Measurements from ENCODE around the gene HTT. TPM values are rescaled to one million over a fixed set of nuclear protein-coding genes. Genes with fewer than 3 reads are reported as not detected.

HTT gene
- total RNA-seq, 1 donor from 2014 or later, result 20.0 TPM

- Histone ChIP-seq H3K27ac (replicated peaks) (no peak overlapping the region), H3K36me3 (peaks cover 56% of the 10 kb centered on the region), H3K4me3 (no peak overlapping the region), H3K9me3 (replicated peaks) (no peaks in the 10 kb centered on the region), H3K4me1 (peaks cover 17% of the 10 kb centered on the region), H3K27me3 (ENCODE audit: low read depth) (no peaks in the 10 kb centered on the region)
- intact Hi-C loops (cut with micrococcal nuclease), result no loop called here
- TF ChIP-seq CTCF (IDR thresholded peaks at IDR 0.05; ENCODE audit: borderline replicate concordance), result no peak
- DNase-seq, result no peak
Measured at GRCh38 chr4:3207531-3208037, 133.1 kb downstream of the HTT start.

- Histone ChIP-seq H3K4me3 (no peak overlapping the region), H3K27ac (replicated peaks) (no peak overlapping the region), H3K4me1 (peaks cover 9% of the 10 kb centered on the region), H3K9me3 (replicated peaks) (no peaks in the 10 kb centered on the region), H3K36me3 (peaks cover 68% of the 10 kb centered on the region), H3K27me3 (ENCODE audit: low read depth) (no peaks in the 10 kb centered on the region)
- no peak for TF ChIP-seq CTCF (IDR thresholded peaks at IDR 0.05; ENCODE audit: borderline replicate concordance)
- intact Hi-C loops (cut with micrococcal nuclease), result no loop called here
- DNase-seq, result no peak
Measured at GRCh38 chr4:3208826-3209225, 134.3 kb downstream of the HTT start.

- TF ChIP-seq CTCF (IDR thresholded peaks at IDR 0.05; ENCODE audit: borderline replicate concordance), result no peak
- Histone ChIP-seq H3K36me3 (peaks cover 74% of the 10 kb centered on the region), H3K27ac (replicated peaks) (no peak overlapping the region), H3K27me3 (ENCODE audit: low read depth) (no peaks in the 10 kb centered on the region), H3K4me1 (peaks cover 9% of the 10 kb centered on the region), H3K9me3 (replicated peaks) (no peaks in the 10 kb centered on the region), H3K4me3 (no peak overlapping the region)
- no peak for DNase-seq
- intact Hi-C loops (cut with micrococcal nuclease), result no loop called here
Measured at GRCh38 chr4:3209551-3210325, 135.3 kb downstream of the HTT start.

GRCh38 chr4:3210467-3210866 lies 136.0 kb downstream of the HTT start:
- peaks cover 82% of the 10 kb centered on the region for H3K36me3 ChIP-seq
- intact Hi-C loops (cut with micrococcal nuclease), result no loop called here
- H3K27ac ChIP-seq (replicated peaks), result no peak overlapping the region
- no peaks in the 10 kb centered on the region for H3K27me3 ChIP-seq (ENCODE audit: low read depth)
- TF ChIP-seq CTCF (IDR thresholded peaks at IDR 0.05; ENCODE audit: borderline replicate concordance), result no peak
- DNase-seq, result no peak
- H3K4me3 ChIP-seq, result no peak overlapping the region
- H3K4me1 ChIP-seq, result peaks cover 9% of the 10 kb centered on the region
- H3K9me3 ChIP-seq (replicated peaks), result no peaks in the 10 kb centered on the region

- peaks cover 9% of the 10 kb centered on the region for H3K4me1 ChIP-seq
- H3K27ac ChIP-seq (replicated peaks), result no peak overlapping the region
- H3K36me3 ChIP-seq, result peaks cover 82% of the 10 kb centered on the region
- no peaks in the 10 kb centered on the region for H3K9me3 ChIP-seq (replicated peaks)
- no peak for DNase-seq
- intact Hi-C loops (cut with micrococcal nuclease), result no loop called here
- H3K4me3 ChIP-seq, result no peak overlapping the region
- no peak for TF ChIP-seq CTCF (IDR thresholded peaks at IDR 0.05; ENCODE audit: borderline replicate concordance)
- no peaks in the 10 kb centered on the region for H3K27me3 ChIP-seq (ENCODE audit: low read depth)
Measured at GRCh38 chr4:3211866-3212265, 137.4 kb downstream of the HTT start.
